GM23248 (cell line): ENCODE results near the gene ARHGEF7.

Experiments used
- EZH2 ChIP-seq: fragments of 200-600 bp; sonication (generic); IDR thresholded peaks from 2 replicates; pipeline ENCODE4 v1.6.1; 2018; ENCODE audit warnings: antibody characterized with exemption, mild to moderate bottlenecking; ENCODE audit not compliant: insufficient read depth, poor library complexity, severe bottlenecking
- EZH2phosphoT487 ChIP-seq: fragments of 200-600 bp; sonication (generic); IDR thresholded peaks from 2 replicates; pipeline ENCODE4 v1.6.1; 2018; ENCODE audit warnings: antibody characterized with exemption, moderate library complexity, mild to moderate bottlenecking, low read depth; ENCODE audit not compliant: insufficient read depth

DNA sequence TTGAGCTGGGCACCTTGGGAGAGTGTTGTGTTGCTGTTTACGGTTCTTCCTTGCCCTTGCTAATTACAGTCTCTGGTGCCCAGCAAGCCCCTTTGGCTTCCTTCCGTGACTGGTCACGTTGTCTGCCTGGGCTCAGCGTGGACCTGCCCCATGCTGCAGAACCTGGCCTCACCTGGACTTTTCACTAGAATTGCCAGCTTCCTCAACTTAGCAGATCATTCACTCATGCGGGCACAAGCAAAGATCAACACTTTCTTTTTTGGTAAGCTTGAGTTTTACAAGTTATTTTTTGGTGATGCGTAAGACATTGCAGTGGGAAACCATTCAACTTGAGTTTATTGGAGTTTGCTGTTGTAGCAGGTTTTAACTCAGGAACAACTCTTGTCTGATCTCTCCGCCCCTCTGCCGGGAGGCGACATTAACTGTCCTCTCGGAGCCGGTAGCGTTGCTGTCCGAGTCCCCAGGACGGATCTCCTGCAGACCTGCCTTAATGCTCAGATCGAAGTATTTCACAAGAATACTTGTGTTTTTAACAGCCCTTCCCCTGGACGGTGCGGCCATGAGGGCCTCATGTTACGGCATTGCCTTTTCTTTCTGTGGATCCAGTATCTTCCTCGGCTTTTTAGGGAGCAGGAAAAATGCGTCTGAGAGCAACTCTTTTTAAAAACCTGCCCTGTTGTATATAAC, 189.6 kb downstream of the ARHGEF7 start:
- TF ChIP-seq EZH2 = no peak
- TF ChIP-seq EZH2phosphoT487 = no peak
